HG03432 (cell line): ENCODE measurements around the gene ASB6.
"Not testable (repeated sequence)": the region's sequence is repeated elsewhere in the genome, so short reads cannot be mapped to it uniquely, and the experiment has no call there.

Experiments used
- ATAC-seq: cut with Tn5 transposase; IDR thresholded peaks from one replicate; pipeline ENCODE4 v1.9.1; 2021; ENCODE audit warnings: mild to moderate bottlenecking, moderate library complexity; ENCODE audit not compliant: unreplicated experiment

The ASB6 gene

GRCh38 chr9:129646252-129646651 lies 4.3 kb upstream of the ASB6 start:
- ATAC-seq: no peak

DNA sequence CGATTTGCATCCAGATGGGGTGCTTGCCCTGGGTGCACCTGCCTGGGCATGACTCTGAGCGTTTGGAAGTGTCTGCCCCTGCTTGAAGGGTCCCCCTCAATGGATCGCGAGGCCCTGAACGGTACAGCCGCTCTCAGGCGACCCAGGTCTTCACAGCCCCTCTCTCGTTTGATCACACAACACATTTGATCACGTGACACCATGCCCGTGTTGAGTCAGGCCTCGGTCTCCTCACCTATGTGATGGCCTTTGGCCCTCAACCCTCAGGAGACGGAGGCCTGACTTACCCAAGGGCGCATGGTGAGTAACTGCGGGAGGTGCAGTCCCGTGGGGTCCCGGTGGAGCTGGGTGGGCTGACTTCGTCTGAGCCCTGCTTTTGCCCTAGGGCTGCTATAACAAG lies 3.0 kb upstream of the ASB6 start:
- ATAC-seq: no peak

- ATAC-seq: no peak
Observed at GRCh38 chr9:129644365-129644764, 2.4 kb upstream of the ASB6 start.

GRCh38 chr9:129643706-129644105 lies 1.8 kb upstream of the ASB6 start:
- ATAC-seq: no peak

GRCh38 chr9:129640871-129641749 lies 841 bp downstream of the ASB6 start:
- ATAC-seq: no peak

- no peak for ATAC-seq
Observed at GRCh38 chr9:129640086-129640870, 1.7 kb downstream of the ASB6 start.

DNA sequence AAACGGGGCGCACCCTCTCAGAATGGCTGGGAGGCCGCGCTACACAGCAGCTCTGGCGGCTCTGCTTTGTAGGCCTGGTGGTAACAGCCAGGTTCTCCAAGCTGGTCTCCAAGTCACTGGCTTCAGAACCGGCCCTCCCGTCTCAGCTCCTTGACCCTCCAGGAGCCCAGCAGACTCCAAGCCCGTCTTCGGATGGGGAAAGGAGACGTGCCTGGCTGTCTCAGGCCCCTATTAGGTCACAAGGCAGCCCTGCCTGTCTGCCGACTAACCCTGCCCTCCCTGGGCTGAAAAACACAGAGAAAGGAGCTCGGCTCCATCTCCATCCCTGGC lies 2.2 kb downstream of the ASB6 start:
- no peak for ATAC-seq

- ATAC-seq: no peak
Observed at GRCh38 chr9:129639034-129639630, 2.8 kb downstream of the ASB6 start.

GRCh38 chr9:129637673-129638439 lies 4.1 kb downstream of the ASB6 start:
- ATAC-seq: no peak

GRCh38 chr9:129637102-129637501 lies 4.8 kb downstream of the ASB6 start:
- no peak for ATAC-seq

GRCh38 chr9:129636343-129636742 lies 5.6 kb downstream of the ASB6 start:
- ATAC-seq: not testable (repeated sequence)

DNA sequence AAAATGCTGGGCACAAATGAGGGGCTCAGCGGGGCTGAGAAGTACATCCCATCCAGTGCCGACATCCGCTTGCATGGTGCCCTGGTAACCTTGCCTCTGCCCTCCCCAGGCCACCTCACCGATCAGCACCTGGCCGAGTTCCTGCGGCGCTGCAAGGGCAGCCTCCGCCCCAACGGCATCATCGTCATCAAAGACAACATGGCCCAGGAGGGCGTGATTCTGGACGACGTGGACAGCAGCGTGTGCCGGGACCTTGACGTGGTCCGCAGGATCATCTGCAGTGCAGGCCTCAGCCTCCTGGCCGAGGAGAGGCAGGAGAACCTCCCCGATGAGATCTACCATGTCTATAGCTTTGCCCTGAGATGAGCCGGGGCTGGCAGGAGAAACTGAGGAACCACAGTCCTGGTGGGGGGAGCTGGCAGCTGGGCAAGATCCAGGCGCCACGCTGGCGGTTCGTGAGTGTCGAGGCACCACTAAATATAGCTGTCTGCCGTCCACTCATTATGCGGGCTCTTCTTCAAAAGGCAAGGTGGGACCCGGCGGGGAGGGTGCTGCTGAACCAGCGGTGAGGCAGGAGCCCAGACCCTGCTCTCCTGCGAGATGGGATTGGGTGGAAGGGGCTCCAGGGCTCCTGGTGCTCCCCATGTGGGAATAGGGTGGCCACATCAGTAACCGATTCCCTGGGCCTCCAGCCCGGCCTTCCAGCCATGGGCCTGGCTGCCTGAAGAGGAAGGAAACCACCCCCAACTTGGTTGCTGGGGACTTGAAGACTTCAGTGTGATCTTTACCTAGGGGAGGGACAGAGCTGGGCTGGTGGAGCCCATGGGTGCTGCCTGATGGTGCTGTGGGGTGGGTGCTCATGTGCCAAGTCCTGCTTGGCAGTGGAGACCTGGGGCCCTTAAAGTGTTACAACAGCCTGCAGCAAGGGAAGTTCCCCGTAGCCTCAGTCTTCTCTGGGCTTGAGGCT lies 6.6 kb downstream of the ASB6 start:
- no peak for ATAC-seq

GRCh38 chr9:129633848-129634247 lies 8.1 kb downstream of the ASB6 start:
- no peak for ATAC-seq

DNA sequence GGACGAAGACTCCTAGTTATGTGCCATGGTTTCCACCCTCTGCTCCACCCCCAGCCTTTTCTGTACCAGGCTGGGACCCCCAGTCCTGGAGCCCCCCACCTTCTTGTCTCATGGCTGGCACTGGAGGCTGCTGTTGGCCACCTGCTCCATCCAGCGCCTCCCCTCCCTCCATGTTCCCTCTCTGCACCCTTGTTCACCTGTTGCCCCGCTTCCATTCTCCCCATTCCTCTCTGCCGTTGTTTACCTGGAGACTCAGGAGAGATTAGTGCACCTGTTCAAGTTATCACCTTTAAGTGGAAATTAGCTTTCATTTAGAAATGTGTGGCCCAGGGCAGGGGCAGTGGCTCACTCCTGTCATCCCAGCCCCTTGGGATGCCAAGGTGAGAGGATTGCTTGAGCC lies 8.7 kb downstream of the ASB6 start:
- no peak for ATAC-seq

- ATAC-seq: no peak
Observed at GRCh38 chr9:129632460-129632859, 9.5 kb downstream of the ASB6 start.

DNA sequence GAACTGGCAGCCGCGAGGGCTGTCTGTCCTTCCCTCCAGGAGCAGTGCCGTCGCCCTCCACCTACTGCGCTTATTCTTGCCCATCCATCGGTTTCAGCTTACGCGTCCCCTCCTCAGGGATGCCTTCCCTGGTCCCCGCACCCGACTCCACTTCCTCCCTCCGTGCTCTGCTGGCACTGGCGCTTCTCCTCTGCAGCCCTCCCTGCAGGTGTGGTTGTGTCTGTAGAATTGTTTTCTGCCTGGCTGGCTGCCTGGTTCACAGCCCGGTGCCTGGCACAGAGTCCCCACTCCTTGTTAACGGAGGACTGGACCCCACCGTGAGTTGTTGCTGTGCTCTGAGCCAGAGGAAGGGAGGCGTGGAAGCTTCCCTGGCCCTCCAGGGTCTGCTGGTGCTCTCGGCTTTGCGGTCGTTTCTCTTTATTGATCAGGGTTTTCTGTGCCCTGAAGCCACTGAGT lies 10.2 kb downstream of the ASB6 start:
- ATAC-seq: no peak

DNA sequence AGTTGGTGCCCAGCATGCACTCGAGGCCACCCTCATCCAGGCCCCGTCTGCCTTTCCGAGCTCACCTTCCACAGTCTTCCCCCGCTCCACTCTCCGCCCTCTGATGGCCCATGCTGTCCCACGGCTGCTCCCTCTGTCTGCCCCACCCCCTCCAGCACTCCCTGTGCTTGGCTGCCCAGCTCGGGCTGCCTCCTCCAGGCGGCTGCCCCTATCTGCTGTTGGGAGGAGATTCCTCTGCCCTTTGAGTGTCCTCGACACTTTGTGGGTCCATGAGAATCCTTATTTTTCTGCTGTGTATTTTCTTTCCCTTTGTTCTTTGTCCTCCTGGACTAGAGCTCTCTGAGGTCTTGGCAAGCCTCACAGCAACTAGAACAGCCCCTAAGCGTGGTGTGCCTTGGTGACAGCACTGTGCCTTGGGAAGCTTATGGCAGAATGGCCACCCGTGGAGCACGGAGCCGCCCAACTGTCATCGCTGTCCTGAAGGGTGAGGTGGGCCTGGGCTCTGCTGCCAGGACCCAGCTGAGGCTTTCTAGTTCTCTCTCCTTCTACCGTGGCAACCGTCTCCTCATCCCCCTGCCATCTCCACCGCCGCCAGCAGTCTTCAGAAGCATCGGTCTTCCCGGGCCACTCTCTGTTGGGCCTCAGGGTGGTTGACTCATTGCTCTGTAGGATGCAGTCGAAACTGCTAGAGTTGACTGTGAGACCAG lies 10.8 kb downstream of the ASB6 start:
- no peak for ATAC-seq

GRCh38 chr9:129629251-129629820 lies 12.6 kb downstream of the ASB6 start:
- no peak for ATAC-seq

GRCh38 chr9:129628709-129629108 lies 13.2 kb downstream of the ASB6 start:
- no peak for ATAC-seq
